HG03064 (cell line): Measurements from ENCODE around the gene LSM7.

Experiments
- ATAC-seq: cut with Tn5 transposase; IDR thresholded peaks from one replicate; pipeline ENCODE4 v1.9.1; 2021; ENCODE audit warnings: low read depth; ENCODE audit not compliant: unreplicated experiment

The LSM7 gene

DNA sequence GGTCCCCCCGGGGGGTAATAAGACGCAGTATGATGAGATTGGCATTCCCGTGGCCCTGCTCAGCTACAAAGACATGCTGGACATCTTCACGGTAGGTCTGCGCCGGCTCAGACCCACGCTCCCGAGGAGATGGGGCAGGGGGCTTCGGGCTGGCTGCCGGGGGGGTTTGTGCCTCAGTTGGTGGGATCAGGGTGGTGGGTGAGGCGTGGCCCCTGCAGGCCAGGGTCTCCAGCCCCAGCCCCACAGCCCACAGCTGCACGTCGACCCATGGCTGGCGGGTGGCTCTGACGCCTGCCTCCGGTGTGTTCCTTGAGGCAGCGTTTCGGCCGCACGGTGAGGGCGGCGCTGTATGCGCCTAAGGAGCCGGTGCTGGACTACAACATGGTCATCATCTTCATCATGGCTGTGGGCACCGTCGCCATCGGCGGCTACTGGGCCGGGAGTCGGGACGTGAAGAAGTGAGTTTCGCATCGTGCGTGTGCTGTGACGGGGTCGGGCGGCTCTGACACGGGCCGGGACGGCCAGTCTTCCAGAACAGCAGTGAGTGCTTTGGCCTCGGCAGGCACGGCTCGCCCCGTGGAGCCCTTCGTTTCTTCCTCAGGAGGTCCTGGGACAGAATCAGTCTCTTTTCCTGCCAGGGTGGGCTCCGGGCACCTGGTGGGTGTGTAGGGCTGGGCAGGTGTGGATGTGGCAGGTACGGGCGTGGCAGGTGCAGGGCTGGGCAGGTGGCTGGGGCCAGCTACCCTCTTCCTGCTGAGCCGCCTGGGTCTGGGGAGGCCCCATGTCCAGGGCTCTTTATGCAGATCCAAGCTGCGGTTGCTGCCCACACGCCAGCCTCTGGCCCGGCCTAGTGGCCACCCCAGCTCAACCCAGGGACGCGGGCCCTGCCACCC lies 10.6 kb upstream of the LSM7 start:
- ATAC-seq = no peak

DNA sequence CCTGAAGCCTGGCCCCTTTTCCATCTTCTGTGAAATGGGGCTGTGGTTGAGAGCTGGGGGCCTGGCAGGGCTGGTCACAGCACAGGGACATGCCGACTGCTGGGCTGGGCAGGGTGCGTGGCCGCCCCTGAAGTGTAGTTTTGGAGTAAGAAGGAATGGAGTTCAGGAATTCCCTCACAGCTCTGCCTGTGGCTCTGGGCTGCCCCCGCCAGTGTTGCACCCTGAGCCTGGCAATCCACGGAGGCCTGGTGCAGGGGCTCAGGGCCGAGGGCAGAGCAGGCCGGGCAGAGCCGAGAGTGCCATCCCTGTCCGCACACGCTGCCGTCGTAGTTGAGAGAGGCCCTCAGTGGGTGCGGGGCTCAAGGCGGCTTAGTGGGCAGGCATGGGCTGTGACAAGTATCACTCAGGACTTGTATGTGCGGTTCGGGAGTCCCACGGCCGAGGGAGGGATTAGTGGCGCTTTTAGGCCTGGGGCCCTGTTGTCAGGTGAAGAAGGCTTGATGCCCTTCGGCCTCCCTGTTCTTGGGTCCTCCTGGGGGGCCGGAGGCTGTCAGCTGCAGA lies 9.7 kb upstream of the LSM7 start:
- ATAC-seq = no peak

DNA sequence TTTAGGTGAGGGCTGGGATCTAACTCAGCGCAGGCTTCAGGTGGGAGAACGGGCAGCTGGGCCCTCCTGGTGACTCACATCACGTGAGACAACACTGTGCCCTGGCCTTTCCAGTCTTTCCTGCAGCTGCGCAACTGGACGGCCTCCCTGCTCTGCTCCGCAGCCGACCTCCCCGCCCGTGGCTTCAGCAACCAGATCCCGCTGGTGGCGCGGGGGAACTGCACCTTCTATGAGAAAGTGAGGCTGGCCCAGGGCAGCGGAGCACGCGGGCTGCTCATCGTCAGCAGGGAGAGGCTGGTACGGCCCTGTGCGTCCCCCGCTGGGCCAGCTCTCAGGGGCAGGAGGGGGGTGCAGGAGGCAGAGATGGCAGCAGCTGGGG lies 8.9 kb upstream of the LSM7 start:
- no peak for ATAC-seq

DNA sequence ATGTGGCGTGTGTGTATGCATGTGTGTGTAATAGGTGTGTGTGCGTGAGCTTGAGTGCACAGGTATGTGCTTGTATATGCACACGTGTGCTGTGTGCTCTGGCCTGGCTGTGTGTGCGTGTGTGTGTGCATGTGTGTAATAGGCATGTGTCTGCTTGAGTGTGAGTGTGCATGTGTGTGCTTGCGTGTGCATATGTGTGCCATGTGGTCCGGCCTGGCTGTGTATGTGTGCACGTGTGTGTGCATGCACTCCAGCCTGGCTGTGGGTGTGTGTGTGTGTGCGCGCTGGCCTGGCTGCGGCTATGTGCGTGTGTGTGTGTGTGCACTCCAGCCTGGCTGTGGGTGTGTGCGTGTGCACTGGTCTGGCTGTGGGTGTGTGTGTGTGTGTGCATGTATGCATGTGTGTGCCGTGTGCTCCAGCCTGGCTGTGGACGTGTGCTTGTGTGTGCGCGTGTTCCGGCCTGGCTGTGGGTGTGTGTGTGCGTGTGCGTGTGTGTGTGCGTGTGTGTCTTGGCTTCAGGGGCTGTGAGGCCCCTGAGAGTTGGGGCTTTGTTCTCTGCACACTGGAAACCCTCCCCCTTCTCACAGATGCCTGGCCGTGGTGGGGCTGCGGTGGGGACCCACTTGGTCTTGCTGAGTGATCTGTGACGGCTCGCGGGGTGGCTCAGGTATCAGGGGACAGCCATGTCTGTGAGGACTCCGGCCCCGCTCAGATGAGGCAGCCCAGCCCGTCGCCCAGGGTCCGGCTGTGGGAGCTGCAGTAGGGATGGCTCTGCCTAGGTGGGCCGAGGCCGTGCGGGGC lies 8.3 kb upstream of the LSM7 start:
- no peak for ATAC-seq

DNA sequence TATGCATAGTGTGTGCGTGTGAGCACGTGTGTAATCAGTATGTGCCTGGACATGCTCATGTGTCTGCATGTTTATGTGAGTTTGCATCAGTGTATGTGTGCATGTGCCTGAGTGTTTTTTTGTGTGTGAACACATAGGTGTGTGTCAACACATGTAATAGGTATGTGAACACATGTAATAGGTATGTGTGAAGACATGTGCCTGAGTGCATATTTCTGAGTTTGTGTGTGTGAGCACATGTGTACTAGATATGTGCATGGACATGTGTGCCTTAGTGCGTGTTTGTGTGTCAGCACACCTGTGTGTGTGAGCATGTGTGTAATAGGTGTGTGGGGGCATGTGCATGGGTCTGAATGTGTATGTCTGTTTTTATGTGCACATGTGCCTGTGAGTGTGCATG lies 7.5 kb upstream of the LSM7 start:
- ATAC-seq = no peak

DNA sequence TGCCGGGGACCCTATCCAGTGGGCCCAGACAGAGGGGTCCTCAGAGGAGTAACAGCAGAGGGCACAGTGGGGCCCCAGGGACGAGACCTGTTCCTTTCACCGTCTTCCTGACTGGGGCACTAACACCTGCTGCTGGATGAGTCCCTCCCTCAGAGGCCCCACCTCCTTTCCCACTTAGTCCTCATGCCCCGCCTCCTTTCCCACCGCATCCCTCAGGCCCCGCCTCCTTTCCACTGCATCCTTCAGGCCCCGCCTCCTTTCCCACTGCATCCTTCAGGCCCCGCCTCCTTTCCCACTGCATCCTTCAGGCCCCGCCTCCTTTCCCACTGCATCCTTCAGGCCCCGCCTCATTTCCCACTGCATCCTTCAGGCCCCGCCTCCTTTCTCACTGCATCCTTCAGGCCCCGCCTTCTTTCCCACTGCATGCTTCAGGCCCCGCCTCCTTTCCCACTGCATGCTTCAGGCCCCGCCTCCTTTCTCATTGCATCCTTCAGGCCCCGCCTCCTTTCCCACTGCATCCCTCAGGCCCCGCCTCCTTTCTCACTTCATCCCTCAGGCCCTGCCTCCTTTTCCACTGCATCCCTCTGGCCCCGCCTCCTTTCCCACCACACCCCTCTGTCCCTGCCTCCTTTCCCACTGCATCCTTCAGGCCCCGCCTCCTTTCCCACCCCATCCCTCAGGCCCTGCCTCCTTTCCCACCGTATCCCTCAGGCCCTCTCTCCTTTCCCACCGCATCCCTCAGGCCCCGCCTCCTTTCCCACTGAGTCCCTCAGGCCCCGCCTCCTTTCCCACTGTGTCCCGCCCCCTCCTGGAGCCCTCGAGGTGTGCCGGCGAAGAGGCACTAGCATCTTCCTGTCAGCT lies 6.8 kb upstream of the LSM7 start:
- ATAC-seq = no peak

DNA sequence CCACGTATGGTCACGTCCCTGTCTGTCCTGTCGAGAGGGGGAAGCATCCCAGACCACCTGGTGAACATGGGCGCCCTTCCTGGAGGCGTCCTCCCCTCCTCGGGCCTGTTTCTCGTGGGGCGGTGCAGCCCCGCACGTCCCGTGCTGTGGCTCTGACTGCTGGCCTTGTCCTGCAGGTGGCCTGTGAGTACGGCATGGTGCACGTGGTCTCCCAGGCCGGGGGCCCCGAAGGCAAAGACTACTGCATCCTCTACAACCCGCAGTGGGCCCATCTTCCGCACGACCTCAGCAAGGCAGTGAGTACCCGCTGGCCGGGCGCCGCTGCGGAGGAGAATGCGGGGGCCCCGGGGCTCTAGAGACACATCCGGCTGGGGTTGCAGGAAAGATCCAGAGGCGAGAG lies 6.0 kb upstream of the LSM7 start:
- ATAC-seq = no peak

DNA sequence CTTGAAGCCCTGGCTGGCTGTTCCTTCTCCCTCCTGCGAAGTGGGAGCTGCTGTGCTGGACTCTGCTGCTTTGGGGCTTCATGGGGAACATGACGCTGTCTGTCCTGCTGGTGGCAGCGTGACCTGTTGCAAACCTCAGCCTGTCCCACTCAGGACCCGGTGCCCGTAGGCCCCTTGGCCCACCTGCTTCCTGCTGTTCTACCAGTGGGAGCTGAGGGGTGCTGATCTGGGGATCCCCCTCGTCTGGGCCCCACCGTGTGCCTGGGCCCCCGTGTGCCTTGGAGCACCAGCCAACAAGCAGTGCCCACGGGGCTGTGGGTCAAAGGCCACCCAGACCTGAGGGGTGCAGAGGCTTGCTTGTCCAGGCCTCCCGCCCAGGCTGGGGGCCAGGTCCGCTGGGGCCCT lies 5.4 kb upstream of the LSM7 start:
- ATAC-seq = no peak

DNA sequence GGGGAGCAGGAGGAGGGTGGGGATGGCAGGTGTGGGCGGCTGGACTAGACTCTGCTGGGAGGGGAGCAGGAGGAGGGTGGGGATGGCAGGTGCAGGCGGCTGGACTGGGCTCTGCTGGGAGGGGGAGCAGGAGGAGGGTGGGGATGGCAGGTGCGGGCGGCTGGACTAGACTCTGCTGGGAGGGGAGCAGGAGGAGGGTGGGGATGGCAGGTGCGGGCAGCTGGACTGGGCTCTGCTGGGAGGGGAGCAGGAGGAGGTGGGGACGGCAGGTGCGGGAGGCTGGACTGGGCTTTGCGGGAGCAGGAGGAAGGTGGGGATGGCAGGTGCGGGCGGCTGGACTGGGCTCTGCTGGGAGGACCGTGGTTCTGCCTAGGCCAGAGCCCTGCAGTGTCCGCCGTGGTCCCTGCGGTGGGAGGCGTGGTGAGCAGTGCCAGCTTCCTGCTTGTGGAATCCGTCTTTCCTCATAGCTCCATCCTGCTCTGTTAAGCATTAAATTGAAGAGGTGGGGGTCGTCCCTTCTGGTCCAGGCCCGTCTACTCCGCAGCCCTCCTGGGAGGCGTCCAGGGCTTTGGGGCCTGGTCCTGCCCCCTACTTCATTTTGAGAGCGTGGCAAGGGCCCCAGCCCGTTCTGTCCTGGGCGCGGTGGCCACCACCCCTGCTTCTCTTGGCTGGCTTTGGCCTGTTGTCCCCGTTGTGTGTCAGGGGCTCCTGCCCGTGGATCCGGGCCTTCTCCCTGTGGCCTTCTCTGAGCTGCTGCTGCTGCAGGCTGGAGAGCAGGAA lies 4.8 kb upstream of the LSM7 start:
- ATAC-seq = no peak

DNA sequence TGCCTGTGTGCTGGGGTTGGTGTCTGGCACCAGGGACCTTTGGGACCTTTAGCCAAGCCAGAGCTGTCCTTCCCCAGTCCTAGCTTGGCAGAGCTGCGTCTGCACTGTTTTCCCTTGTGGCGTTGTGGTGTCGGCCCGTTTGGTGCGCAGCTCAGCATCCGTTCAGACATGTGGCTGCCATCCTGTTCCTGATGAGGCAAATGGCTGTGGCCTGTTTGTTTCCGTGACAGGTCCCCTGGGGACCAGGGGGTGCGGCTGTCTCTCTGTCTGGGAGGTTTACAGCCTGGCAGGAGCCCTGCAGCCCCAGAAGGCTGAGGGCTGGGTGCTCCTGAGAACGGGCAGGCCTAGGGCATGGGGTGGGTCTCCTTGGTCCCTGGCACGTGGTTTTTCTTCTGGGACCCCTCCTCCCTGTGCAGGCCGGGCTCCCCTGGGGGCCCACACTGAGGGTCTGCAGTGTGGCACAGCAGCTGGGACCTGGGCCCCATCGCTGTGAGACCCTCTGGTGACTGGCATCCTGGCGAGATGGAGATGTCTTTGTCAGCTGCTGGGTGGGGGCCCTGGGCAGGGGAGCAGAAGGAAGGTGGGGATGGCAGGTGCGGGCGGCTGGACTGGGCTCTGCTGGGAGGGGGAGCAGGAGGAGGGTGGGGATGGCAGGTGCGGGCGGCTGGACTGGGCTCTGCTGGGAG lies 4.1 kb upstream of the LSM7 start:
- no peak for ATAC-seq

DNA sequence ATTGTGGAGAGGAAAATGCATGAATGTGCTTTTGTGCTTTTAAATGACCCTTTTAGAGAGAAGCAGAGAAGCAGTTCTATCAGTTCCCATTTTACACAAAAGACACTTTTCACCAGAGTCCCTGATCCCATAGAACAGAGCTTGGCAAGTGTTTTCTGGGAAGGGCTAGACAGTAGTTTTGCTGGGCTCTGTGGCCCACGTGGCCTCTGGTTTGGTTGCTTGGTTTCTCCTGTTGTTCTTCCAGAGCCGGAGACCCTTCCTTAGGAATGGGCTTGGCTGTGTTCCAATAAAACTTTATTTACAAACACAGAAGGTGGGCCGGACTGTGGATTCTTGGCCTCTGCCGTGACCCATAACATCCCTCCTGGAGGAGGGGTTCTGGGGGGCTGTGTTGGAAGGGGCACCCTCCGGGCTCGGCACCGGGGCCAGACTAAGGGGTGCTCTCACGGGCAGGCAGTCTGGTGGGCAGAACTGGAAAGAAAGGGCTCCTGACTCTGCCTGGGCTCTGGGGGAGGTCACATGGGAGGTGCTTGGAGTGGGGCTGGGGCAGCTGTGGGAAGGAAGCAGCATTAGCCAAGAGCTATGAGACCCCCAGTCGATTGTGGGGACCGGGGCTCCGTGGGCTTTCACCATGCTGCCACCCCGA lies 3.3 kb upstream of the LSM7 start:
- ATAC-seq = no peak

DNA sequence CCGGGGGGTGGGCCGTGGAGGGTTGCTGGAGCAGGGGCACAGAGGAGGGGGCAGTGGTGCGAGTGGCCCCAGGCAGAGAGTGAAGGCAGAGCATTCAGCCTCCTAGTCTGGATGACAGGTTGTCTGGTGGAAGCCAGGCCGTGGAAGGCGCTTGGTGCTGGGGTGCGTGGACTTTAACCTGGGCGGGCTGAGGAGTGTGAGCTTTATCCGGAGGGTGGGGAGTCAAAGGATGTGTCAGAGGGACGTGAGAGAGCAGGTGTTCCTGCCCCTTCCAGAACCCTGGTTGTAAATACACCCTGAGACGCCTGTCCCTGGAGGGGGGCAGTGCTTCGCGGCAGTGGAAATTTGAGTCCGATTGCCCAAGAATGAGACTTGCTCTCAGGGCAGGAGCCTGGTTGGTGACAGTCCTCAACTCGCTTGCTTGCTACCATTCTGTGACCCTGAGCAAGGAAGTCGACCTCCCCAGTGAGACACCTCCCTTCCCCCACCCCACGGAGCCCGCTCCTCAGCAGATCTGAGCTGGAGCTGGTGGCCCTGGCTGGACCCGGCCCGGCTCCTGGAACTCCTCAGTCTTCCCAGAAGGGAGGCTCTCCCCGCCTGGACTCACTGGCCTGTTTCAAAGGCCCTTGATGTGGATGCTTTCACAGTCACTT lies 2.4 kb upstream of the LSM7 start:
- no peak for ATAC-seq

DNA sequence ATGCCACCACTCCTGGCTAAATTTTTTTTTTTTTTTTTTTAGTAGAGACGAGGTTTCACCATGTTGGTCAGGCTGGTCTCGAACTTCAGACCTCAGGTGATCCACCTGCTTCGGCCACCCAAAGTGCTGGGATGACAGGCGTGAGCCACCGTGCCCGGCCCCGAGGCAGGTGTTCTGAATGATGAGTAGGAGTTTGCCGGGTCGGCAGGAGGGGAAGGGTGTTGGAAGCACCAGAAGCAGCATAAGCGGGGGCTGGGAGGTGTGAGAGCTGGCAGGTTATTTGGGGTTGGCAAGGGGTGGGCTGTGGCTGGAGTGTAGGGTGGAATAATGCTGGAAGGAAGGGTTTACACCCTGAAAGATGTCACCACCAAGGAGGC lies 1.9 kb upstream of the LSM7 start:
- ATAC-seq = no peak

DNA sequence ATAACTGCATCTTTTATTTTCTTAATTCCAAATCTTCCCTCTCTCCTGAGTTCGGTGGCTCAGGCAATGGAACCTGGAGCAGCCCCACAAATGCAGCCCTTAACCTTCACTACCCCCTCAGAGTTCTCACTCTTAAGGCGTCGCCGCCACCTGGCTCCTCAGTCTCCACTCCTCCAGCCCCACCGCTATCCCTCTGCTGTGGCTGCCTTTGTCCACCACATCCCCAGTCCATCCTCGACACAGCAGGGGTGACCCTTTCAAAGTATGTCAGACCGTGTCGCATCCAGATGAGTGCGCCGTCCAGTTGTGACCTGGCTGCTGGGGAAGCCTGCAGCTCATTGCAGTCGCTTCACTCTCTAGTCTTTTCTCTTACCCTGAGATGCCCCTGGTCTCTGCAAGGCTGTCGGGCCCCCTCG lies 1.1 kb upstream of the LSM7 start:
- ATAC-seq = no peak

DNA sequence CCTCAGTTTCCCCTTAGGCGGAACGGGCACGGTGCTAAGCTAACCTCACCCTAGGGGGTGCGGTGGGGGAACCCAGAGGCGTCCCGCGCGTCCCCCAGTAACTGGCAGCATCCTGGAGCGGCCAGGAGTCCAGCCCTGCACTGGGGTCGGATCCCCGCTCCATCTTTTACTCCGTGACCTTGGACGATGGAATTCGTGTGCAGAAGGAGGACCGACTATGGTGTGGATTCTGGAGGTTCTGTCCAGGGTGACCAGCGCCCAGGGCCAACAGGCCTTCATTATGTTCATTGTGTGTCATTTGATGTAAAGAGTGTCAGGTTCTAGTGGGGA lies 728 bp upstream of the LSM7 start:
- no peak for ATAC-seq

DNA sequence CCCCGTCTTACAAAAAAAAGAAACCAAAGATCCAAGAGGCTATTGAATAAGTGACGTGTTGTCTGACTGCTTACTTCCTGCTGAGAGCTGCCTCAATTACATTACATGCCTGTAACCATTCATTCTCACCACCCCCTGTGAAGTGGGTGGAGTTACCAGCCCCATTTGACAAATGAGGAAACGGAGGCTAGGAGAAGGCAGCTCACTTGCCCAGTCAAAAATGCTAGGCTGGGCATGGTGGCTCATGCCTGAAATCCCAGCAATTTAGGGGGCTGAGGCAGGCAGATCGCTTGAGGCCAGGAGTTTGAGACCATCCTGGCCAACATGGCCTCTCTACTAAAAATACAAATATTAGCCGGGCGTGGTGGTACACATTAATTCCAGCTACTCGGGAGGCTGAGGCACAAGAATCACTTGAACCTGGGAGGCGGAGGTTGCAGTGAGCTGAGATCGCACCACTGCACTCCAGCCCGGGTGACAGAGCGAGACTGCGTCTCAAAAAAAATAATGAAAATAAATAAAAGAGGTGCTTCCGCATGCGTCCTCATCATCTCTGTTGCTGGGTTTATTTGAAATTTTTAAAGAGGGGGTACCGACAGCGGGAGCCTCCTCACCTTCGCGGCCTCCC lies 499 bp downstream of the LSM7 start:
- ATAC-seq = no peak

DNA sequence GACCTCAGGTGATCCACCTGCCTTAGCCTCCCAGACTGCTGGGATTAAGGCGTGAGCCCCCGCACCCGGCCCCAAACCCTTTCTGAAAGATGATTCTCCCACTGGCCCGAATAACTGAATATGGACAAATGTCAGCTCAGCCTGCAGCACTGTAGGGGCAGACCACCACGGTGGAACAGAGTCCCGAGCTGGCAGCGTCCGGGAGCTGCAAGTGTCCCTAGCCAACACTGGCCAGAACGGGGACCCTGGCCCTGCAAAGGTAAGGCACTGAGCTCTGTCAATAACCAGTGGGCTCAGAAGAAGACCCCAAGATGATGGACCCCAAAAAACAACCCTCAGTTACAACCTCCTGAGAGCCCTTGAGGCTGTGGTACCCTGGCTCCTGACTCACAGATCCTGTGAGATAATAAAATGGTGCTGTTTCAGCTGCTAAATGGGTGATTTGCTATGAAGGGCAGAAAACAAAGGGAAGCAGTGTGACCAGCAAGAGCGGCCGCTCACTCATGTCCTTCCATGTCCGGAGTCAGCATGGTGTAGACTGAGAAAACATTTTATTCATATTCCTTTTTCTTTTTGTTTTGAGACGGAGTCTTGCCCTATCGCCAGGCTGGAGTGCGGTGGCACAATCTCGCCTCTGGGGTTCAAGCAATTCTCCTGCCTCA lies 1.6 kb downstream of the LSM7 start:
- ATAC-seq = no peak
